ENCODE measurements around the gene AQP6. TPM values are rescaled to one million over a fixed set of nuclear protein-coding genes. Genes with fewer than 3 reads are reported as not detected.

The AQP6 gene
- total RNA-seq, 1 experiment from 2014 or later: 0.31 TPM

DNA sequence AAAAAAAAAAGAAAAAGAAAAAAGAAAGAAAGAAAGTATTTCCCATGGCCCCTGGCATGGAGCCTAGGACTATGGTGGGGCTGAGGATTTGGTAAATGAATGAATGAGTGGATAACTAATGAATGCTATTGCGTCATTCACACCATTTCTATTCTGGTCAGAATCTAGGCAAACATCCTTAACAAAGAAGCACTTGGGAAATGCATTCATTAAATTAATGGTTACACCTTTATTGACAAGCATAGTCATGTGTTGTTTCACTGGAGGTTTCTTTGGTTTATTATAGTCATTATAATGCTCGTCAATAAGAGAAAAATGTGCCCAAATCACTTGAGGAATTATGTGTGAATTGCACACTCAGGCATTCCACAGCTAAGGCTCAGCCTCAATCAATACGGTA, 35.8 kb upstream of the AQP6 start:
- Histone ChIP-seq H3K9me3 (ENCODE audit: control insufficient read depth, insufficient read depth, low read depth, low read length) (no peaks in the 10 kb centered on the region), H3K4me3 (ENCODE audit: low read depth in 2 of 2, low read length in 2 of 2) (no peak overlapping the region), H3K4me1 (ENCODE audit: control insufficient read depth, insufficient read depth, low read length) (no peaks in the 10 kb centered on the region), H3K27ac (ENCODE audit: low read length) (no peak overlapping the region), H3K36me3 (ENCODE audit: control insufficient read depth, insufficient read depth, low read length) (no peaks in the 10 kb centered on the region), H3K27me3 (ENCODE audit: control insufficient read depth, insufficient read depth, low read length) (no peaks in the 10 kb centered on the region)
- no peak for DNase-seq (ENCODE audit: low read depth, low spot score)
- intact Hi-C loops (cut with micrococcal nuclease; ENCODE audit: unreplicated experiment): no loop called here
- BruUV-seq (replicated peaks): no TSS peak
- ChIA-PET CTCF (no interaction called here), POLR2A (interaction anchor here (0.9 kb wide), 1 partner anchor 65 kb away, joined by 3 read pairs; no protein-coding TSS in a partner anchor)
- ATAC-seq: no peak
- in situ Hi-C loops (cut with HindIII; ENCODE audit: low pct_unique_long_range_greater_than_20kb, low sequenced_read_pairs): no loop called here
- TF ChIP-seq, protein P1, sequence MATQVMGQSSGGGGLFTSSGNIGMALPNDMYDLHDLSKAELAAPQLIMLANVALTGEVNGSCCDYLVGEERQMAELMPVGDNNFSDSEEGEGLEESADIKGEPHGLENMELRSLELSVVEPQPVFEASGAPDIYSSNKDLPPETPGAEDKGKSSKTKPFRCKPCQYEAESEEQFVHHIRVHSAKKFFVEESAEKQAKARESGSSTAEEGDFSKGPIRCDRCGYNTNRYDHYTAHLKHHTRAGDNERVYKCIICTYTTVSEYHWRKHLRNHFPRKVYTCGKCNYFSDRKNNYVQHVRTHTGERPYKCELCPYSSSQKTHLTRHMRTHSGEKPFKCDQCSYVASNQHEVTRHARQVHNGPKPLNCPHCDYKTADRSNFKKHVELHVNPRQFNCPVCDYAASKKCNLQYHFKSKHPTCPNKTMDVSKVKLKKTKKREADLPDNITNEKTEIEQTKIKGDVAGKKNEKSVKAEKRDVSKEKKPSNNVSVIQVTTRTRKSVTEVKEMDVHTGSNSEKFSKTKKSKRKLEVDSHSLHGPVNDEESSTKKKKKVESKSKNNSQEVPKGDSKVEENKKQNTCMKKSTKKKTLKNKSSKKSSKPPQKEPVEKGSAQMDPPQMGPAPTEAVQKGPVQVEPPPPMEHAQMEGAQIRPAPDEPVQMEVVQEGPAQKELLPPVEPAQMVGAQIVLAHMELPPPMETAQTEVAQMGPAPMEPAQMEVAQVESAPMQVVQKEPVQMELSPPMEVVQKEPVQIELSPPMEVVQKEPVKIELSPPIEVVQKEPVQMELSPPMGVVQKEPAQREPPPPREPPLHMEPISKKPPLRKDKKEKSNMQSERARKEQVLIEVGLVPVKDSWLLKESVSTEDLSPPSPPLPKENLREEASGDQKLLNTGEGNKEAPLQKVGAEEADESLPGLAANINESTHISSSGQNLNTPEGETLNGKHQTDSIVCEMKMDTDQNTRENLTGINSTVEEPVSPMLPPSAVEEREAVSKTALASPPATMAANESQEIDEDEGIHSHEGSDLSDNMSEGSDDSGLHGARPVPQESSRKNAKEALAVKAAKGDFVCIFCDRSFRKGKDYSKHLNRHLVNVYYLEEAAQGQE (IDR thresholded peaks at IDR 0.05; ENCODE audit: insufficient read depth in 1 of 2, low read depth in 2 of 2, low read length in 1 of 2): no peak
- TF ChIP-seq TCF7L2 (IDR thresholded peaks at IDR 0.05; ENCODE audit: low read depth, low read length): no peak
- TF ChIP-seq, protein P2, sequence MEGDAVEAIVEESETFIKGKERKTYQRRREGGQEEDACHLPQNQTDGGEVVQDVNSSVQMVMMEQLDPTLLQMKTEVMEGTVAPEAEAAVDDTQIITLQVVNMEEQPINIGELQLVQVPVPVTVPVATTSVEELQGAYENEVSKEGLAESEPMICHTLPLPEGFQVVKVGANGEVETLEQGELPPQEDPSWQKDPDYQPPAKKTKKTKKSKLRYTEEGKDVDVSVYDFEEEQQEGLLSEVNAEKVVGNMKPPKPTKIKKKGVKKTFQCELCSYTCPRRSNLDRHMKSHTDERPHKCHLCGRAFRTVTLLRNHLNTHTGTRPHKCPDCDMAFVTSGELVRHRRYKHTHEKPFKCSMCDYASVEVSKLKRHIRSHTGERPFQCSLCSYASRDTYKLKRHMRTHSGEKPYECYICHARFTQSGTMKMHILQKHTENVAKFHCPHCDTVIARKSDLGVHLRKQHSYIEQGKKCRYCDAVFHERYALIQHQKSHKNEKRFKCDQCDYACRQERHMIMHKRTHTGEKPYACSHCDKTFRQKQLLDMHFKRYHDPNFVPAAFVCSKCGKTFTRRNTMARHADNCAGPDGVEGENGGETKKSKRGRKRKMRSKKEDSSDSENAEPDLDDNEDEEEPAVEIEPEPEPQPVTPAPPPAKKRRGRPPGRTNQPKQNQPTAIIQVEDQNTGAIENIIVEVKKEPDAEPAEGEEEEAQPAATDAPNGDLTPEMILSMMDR (IDR thresholded peaks at IDR 0.05): no peak
- no peak for TF ChIP-seq POLR2AphosphoS5 (IDR thresholded peaks at IDR 0.05; ENCODE audit: low read depth, low read length)
- no peak for TF ChIP-seq SIN3A (IDR thresholded peaks at IDR 0.05; ENCODE audit: borderline replicate concordance, insufficient read depth, low read depth, low read length)

DNA sequence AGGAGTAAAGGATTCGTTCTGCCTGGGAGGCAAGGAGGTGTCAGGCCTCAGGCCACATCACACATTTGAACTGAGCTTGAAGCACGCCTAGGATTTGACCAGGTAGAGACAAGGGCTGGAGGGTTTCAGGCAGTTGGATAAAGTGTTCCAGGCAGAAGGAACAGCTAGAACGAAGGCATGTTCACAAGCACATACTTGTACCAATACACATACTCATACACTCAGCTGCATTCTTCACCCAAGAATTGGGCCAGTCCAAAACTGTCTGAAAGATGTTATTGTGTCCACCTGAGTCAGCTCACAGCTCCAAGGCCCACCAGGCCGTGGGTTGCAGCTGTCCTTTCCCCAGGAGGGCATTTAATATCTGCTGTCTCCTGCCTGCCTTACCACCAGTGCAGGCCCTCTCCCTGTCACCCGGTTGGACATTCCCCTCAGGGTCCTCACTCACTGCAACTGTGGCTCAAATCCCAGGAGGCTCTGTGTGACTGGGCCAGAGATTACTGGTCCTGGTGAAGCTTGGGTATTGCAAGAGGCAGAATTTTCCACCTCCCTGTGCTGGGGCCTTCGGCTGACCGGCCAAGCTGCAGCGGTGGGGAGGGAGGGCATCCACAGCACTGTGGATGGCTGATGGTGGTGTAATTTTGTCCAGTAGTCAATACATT, 35.0 kb upstream of the AQP6 start:
- no TSS peak for BruUV-seq (replicated peaks)

More for the DNA sequence above, 35.0 kb upstream of the AQP6 start:
- intact Hi-C loops (cut with micrococcal nuclease; ENCODE audit: unreplicated experiment): no loop called here
- Histone ChIP-seq H3K4me1 (ENCODE audit: control insufficient read depth, insufficient read depth, low read length) (no peaks in the 10 kb centered on the region), H3K27me3 (ENCODE audit: control insufficient read depth, insufficient read depth, low read length) (no peaks in the 10 kb centered on the region), H3K27ac (ENCODE audit: low read length) (no peak overlapping the region), H3K9me3 (ENCODE audit: control insufficient read depth, insufficient read depth, low read depth, low read length) (no peaks in the 10 kb centered on the region), H3K4me3 (ENCODE audit: low read depth in 2 of 2, low read length in 2 of 2) (no peak overlapping the region), H3K36me3 (ENCODE audit: control insufficient read depth, insufficient read depth, low read length) (no peaks in the 10 kb centered on the region)
- CTCF ChIA-PET: no interaction called here
- POLR2A ChIA-PET: interaction anchor here (0.9 kb wide), 1 partner anchor 66 kb away, joined by 3 read pairs; no protein-coding TSS in a partner anchor
- DNase-seq (ENCODE audit: low read depth, low spot score) (no peak), ATAC-seq (peak; percentile 60; the same call in 1 of the 2 replicates)
- TF ChIP-seq TCF7L2 (IDR thresholded peaks at IDR 0.05; ENCODE audit: low read depth, low read length): no peak
- no peak for TF ChIP-seq POLR2AphosphoS5 (IDR thresholded peaks at IDR 0.05; ENCODE audit: low read depth, low read length)
- TF ChIP-seq, protein P1 (IDR thresholded peaks at IDR 0.05; ENCODE audit: insufficient read depth in 1 of 2, low read depth in 2 of 2, low read length in 1 of 2): no peak
- in situ Hi-C loops (cut with HindIII; ENCODE audit: low pct_unique_long_range_greater_than_20kb, low sequenced_read_pairs): no loop called here

Data from Panc1 (cell line).